G401.6 (cell line): ENCODE results near the gene ZC3H10.
"Not testable (repeated sequence)": the region's sequence is repeated elsewhere in the genome, so short reads cannot be mapped to it uniquely, and the experiment has no call there.

Source experiments
- FAIRE-seq: peaks from 2 replicates; lab custom pipeline; 2012; peaks lifted over from hg19 to GRCh38; lab: Jason Lieb, UNC

Gene ZC3H10

DNA sequence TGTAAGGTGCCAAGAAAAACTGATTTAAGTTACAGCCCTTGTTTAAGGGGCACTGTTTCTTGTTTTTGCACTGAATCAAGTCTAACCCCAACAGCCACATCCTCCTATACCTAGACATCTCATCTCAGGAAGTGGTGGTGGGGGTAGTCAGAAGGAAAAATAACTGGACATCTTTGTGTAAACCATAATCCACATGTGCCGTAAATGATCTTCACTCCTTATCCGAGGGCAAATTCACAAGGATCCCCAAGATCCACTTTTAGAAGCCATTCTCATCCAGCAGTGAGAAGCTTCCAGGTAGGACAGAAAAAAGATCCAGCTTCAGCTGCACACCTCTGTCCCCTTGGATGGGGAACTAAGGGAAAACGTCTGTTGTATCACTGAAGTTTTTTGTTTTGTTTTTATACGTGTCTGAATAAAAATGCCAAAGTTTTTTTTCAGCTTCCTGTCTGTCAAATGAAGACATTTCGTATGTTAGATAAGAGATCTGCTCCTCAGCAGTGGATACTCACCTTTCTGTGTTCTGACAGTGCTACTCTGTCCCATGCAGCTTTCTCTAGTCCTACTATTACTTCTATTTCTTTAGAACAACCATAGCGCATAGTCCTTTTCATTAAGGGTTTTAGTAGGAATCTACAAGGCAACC lies 14.9 kb upstream of the ZC3H10 start:
- FAIRE-seq = no peak

DNA sequence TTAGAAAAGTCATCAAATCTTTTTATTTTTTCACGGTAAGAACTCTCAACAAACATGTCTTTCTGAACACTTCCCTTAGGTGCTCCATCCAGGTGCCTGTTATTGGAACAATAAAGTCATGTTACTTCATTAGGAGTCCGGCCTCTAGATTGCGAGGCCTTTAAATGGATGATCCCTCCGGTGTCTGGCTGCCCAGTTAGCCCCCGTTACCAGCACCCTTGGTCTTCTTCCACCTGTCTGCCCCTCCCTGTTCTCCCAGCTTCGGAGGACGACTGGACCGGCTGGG lies 14.3 kb upstream of the ZC3H10 start:
- no peak for FAIRE-seq

DNA sequence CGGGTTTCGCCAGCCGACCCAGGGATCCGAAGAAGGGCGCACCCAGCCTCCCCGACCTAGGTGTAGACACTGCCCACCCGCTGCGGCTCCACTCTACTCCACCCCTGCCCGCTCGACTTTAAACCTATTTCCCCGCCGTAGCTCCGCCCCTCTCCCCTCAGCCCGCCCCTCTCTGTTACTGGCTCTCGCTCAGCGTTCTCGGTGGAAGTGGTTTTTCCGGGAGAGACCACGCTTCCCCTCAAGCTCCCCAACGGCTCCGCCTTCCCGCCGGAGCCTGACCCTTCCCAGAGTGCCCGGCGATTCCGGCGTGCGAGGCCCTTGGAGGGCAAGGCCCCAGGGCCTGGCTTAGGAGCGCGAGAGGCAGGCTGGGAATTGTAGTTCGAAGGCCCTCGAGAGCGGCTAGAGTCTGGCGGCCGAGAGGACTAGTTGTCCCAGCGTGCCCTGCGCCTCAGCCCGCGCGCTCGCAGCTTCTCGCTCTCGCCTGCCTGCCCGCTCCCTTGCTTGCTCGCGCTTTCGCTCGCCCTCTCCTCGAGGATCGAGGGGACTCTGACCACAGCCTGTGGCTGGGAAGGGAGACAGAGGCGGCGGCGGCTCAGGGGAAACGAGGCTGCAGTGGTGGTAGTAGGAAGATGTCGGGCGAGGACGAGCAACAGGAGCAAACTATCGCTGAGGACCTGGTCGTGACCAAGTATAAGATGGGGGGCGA lies 13.8 kb upstream of the ZC3H10 start, which contains the start of gene PA2G4:
Gene PA2G4 (plus strand): TSS at position 451 of the 706 bp plus-strand sequence. CDS start 179 bp downstream, at position 630.
- peak; percentile 98 for FAIRE-seq

DNA sequence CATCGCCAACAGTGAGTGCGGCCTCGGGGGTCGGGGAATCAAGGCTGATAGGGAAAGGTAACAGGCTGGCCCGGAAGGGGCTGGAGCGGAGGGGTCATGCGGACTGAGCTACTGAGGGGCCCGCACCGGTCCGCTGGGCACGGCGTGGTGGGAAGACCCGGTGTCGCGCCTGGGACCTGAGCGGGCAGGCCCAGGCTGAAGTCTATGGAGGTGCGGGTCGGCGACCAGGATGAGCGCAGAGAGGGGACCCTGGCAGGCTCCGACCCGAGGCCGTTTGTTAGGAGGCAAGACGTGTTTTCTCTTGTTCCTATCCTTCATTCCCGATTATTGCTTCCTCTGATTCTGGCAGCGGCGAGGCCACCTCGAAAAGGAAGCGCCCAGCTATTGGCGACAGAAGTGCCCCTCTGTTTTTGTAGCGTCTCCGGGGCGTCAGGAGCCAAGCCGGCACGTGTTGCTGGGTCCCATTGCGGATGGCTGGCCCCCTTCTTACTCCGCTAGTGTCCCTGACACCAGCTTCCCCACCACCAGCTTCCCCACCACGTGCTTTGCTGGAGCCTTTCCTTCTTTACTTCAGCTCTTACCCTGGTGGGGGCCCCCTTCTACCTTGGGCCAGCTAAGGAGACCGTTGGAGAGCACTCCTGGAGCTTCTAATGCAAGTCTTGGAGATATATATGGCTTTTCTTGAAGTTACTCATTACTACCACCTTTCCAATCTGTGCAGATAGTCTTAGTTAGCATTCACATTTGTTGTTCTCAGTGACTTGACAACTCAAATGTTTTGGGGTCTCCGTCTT lies 13.1 kb upstream of the ZC3H10 start:
- no peak for FAIRE-seq

DNA sequence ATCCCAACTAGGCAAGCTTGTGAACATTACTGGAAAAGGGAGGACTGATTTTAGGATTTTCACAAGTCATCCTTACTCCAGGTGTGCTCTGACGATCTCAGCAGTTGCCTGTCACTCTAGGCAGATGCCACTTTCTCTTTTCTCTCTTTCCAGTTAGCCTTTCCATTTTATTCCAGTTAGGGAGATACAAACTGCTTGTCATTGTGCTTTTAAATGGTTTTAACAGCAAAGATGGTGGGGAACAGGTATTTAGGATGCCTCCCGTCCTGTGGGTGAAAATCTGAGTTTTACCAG lies 12.5 kb upstream of the ZC3H10 start:
- no peak for FAIRE-seq

DNA sequence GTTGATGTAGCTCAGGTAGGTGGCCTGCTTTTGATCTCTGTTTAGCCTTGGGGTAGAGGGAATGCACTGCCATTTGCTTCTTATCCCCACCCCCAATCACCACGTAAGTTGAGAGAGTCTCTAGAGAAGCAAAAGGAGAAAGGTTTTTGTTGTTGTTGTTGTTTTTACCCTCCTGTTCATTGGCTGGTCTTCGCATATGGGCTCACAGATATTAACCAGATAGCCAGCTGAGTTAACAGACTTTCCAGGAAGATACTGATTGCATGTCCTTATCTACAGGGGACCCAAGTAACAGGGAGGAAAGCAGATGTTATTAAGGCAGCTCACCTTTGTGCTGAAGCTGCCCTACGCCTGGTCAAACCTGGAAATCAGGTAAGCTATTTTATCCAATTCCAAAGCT lies 10.8 kb upstream of the ZC3H10 start:
- no peak for FAIRE-seq

DNA sequence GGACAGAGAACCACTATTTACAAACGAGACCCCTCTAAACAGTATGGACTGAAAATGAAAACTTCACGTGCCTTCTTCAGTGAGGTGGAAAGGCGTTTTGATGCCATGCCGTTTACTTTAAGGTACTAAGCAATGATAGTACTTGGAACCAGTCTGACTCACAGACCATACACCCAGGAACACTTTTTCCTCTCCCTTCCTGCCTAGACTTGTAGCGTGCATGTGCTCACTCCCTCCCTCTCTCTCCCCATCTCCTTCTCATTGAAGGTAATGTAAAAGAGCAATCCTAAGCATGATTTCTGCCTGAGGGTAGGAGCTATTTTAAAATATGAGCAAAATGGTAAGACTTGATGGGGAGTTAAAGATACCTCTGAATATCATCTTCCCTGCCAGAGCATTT lies 7.5 kb upstream of the ZC3H10 start:
- no peak for FAIRE-seq

DNA sequence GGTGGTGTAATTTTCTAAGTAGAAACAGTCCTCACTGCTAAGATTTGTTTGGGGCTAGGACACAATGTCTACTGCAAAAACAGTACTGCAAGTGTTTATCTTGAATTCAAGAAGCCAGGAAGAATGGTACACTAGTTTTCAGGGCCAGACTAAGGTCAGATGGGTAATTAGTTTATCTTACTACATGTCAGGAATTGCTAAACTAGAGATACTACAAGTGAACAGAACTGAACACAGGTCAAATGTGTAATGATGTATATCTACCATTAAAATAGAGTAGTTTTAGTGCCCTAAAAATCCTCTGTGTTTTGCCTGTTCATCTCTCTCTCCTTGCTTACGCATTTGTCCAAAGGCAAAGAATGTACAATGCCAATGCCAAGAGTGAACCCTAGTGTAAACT lies 4.0 kb upstream of the ZC3H10 start:
- FAIRE-seq = no peak

DNA sequence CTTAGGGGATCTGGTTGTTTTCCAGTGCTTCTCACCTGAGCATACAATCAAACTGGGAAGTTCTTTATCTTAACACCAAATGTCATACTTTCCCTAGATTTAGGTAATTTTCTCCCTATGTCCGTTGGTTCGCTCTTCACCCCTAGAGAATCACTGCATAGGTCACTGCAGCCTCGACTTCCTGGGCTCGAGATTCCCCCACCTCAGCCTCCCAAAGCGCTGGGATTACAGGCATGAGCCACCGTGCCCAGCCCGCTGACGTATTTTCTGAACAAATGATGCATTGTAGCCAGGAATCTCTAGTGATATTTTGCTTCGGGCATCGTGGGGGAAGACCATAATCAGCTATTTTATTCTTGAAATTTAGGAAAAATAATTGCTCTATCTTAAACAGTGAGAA lies 2.7 kb upstream of the ZC3H10 start:
- no peak for FAIRE-seq

DNA sequence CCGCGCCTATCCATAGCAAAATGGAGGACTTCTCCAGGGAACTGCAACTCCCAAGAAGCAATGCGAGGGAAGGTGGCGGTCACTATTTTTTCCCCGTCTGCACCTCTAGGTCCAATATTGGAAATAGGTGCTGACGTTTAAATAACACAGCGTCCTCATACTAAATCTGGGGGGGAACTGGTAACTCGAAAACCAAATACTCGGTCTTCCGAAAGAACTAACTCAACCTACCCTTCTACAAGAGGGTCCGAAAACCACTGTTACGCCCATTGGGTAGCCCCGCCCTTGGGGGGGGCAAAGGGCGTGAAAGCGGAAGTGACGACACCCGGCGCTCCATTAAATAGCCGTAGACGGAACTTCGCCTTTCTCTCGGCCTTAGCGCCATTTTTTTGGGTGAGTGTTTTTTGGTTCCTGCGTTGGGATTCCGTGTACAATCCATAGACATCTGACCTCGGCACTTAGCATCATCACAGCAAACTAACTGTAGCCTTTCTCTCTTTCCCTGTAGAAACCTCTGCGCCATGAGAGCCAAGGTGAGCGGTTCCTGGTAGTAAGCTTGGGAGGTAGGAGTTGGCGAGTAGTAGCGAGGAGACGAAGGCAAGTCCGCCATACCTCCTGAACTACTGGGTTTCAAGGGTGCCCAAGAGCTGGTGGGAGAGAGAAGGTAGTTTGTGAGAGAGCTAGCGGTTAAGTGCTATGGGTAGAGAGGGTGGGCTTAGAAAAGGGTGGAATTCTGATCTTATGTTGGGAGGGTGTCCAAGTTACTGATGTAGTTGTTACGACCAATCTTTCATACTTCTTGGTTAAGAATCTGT lies 1.6 kb upstream of the ZC3H10 start, which contains the start of gene RPL41:
Gene RPL41 (plus strand): TSS at position 367 of the 815 bp plus-strand sequence.
- FAIRE-seq = peak; percentile 94

DNA sequence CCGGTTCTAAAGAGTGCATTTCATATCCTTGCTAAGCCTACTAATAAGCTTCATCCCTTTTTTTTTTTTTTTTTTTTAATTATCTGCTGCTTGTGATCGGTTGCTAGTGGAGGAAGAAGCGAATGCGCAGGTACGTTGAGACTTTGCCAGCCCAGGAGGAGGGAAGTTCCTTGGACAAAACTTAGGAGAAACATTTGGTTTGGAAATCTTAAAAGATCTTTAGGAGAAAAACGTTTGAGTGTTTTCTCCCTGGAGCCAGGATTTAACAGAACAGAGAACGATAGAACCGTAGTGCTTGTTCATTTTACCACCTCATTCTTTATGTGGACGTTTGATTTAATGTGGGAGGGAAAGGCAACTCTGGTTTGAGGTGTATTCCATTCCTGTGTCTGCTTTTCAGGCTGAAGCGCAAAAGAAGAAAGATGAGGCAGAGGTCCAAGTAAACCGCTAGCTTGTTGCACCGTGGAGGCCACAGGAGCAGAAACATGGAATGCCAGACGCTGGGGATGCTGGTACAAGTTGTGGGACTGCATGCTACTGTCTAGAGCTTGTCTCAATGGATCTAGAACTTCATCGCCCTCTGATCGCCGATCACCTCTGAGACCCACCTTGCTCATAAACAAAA lies 872 bp upstream of the ZC3H10 start:
- not testable (repeated sequence) for FAIRE-seq

DNA sequence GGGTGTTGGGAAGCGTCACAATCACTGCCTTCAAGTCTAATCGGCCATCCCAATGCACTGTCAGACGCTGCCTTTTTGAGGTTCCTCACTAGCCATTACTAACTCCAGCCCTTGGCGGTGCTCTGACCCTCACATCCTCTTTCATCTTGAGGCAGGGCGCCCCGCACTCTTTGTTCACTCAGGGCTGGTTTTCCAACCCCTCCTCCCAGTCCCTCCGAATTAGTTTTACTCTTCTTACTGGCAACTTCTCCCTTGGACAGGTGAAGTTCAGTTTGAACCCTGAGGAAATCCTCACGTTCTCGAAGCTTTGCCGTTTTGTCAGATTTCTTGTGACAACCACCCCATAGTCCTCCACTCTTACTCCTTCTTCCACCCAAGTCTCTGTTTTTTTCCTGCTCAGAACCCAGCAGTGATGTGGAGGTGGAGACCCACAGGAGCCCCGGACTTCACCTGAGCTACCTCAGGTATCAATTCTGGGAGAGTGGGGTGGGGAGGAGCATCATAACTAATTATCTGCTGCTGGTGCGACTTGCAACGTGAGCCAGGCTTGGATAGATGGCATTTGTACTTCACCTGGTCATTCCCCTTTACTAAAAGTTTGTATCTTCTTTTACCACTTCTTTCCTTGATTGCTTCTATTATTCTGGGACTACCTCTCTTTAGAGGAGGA lies 757 bp downstream of the ZC3H10 start:
- FAIRE-seq = no peak

DNA sequence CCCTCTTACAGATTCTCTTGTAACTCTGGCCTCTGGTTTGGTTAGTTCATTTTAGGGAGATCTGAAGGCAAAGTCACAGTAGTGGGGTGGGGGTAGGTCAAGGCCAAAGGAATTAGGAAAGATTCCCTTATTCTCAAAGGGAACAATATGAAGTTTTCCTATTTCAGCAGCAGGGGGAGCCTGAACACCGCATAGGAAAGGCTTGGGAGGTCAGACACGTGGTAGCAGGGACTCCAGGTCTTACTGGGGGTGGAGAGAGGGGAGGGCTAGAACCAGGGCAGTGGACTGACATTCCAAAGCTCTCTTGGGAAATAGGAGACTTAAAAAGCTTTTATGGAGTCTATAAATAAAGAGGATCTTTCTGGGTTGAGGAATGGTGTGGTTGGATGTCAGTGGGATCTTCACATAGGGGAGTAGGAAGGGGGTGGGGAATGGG lies 1.3 kb downstream of the ZC3H10 start:
- FAIRE-seq = peak; percentile 90

DNA sequence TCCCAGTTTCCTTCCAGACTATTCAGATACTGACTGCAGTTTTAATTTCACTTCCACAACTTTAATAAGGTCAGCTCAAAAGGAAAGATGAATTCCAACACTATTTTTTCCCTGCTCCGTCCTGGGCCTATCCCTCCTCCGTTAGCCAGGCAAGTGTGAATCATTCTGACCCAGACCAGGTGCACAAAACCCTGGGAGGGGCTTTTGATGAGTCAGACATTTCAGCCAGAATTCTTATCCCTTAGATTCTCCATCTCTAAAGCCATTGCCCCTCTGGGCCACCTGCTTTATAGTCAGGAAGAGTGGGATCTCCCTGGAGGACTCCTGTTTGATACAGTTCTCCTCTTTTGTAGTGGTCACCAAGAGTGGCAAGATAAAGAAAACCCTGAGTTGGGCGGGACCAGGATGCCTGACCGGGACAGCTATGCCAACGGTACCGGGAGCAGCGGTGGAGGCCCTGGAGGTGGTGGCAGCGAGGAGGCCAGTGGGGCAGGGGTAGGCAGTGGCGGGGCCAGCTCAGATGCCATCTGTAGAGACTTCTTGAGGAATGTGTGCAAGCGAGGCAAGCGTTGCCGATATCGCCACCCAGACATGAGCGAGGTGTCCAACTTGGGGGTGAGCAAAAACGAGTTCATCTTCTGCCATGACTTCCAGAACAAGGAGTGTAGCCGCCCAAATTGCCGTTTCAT lies 2.2 kb downstream of the ZC3H10 start:
- FAIRE-seq = no peak

DNA sequence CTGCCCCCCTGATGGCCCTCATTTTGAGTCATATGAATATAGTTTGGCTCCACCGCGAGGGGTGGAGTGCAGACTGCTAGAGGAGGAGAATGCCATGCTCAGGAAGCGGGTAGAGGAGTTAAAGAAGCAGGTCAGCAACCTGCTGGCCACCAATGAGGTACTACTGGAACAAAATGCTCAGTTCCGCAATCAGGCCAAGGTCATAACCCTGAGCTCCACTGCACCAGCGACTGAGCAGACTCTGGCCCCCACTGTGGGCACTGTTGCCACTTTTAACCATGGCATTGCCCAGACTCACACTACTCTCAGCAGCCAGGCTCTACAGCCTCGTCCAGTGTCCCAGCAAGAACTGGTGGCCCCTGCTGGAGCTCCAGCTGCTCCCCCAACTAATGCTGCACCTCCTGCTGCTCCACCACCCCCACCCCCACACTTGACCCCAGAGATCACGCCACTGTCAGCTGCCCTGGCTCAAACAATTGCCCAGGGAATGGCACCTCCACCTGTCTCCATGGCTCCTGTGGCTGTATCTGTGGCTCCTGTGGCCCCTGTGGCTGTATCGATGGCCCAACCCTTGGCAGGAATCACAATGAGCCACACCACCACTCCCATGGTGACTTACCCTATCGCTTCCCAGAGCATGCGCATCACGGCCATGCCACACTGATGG lies 3.3 kb downstream of the ZC3H10 start:
- no peak for FAIRE-seq

DNA sequence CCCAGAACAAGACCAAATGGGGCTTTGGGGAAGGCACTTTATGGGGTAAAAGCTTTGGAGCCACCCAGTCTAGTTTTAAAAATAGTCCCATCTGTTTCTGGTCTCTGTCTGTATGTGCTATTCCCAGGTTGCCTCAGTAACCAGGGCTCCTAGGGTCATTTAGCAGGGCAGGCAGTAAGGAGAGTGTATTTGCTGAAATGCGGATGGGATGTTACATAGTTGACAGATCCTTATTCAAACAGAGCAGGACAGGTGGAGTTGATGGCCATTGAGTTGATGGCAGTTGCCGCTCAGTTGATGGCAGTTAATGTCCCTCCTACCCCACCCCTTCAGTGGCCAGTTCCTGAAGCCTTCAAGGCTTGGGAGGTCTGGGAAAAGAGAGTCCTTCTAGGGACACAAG lies 4.6 kb downstream of the ZC3H10 start:
- FAIRE-seq = no peak

DNA sequence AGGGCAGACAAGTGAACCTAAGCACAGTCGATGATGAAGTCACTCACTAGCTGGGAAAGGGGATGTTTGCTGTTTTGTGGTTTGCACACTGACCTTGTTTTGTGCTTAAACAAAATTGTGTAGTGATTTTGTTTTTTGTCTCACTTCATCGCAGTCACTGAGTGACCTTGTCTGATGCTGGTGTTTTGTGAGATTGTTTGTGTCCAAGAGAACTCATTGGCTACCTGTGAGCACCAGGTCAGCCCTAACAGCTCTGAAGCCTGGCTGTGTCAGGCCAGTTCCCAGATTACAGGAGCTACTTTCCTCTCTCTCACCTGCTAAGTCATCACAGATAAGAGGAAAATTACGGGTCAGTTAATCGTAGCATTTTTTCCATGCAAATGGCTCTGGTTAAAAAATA lies 6.1 kb downstream of the ZC3H10 start:
- FAIRE-seq = no peak

DNA sequence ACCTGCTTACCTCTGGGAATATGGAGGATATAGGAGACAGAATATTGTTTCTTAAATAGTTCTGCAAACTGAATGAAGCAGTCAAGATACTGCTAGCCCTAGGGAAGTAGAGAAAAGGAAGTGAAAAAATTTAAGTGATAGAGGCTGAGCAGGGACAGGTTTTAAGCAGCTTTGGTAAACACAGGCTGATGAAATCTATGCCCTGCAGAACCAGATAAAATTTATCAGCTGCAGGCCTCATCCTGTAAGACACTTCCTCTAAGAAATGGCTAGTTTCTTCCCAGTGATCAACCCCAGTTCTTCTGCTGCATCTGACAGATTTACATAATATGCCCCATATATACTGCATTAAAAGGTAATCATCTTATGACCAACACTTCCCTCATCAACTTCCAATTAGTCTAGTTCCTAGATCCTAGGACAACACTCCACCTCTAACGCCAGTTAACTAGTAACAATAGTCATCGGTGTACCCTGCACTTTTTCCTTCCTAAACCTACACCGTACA lies 8.7 kb downstream of the ZC3H10 start:
- no peak for FAIRE-seq

DNA sequence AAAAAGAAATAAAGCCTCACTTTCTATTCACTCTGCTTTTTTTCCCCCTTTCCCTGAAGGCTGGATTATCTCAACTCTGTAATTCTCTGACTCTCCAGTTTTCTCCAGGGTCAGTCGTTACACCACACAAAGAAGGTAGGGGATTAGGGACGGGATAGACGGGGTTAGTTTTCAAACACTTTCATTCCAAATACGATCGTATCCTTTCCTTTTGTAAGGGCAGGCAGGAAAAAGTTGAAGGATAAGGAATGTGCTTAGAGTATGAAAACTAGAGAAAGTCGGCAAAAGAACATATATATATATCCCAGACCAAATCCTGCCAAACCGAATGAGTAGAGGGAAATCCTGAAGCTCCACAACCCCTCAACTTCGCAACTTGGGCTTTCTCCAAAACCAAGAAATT lies 9.4 kb downstream of the ZC3H10 start:
- FAIRE-seq = no peak
